Measurements from ENCODE around the gene KDM2A.

KDM2A gene

DNA sequence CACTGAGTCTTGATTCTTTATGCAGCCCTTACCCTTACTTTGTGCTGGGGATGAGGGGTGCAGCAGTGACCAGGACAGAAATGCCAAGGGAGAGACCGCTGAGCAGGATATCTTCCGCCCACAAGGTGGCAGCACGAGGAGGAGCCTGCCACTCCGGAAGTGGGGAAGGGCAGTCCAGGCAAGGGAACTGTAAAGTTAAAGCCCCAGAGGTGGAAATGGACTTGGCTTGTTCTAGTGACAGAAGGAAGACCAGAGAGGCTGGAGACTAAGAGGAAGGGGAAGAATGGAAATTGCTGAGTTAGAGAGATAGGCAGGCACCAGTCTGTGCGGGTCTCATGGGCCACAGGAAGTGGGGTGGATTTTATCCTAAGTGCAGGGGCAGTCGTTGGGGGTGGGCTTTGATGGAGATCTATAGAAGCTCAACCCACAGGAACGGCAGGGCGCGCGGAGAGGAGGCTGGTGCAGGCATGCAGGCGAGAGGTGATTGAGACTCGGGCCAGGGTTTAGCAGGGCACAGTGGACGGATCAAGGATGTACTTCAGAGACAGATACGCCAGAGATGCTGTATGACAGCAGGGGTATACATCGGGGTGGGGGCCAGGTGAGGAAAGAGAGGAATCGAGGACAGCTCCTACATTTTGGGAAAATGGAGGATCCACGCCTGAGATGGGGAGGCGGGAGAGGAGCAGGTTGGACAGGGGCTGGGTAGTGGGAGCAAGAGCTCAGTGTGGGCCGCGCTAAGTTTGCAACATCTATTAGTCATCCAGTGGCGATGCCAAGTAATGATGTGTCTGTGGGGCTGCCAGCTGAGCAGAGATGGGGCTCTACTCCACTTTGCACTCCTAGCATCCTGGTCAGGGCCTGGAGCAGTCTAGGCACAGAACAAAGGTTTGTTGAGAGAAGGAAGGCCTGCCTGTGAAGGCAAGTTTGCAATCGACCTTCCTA, 143.9 kb downstream of the KDM2A start:
- DNase-seq, result peak; percentile 61

DNA sequence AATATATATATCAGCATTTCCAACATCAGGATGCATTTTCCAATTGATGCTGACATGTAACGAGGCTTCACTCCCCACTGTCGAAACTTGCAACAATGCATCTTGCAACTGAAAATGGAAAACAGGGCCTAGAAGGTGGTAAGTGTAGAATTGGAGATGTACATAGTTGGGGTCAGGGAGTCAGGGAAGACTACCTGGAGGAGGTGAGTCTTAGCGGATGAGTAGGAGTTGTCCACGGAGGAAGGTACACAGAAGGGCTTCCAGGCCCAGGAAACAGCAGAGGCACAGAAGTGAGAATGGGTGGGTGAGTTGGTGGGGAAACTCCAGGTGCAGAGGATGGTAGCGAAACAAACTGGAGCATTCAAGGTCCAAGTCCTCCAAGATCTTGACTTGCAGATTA, 145.2 kb downstream of the KDM2A start:
- no peak for DNase-seq

DNA sequence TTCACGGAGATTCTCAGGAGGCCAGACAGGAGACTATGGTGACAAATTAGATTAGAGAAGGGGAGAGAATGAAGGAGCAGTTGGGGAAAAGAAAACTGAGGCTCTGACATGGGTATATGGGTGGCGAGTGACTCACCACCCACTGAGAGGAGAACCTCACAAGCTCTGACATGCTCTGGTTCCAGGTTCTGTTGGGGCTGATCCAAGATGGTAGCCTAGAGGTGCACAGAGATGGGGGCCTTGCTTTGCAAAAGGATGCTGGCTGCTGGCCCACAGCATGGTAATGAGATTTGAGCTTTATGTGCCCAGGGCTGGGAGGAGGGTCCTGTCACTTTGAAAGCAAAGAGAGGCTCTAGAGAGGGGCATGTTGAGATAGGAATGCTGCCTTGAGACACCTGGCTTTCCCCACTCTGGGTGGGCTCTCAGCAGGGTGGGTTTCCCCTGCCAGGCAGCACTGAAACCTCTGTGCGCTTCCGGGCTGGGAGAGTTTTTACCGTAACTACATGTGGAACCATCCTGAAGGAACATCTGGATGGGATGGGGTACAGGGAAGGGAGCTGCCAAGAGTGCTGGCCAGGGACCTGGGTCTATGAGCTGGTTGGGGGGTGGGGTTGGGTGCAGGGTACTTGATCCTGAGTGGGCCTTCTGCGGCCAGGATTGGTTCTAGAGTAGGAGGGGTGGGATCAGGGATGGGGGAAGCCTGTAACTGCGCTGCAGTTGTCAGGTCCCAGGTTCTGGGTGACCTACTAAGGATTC, 146.0 kb downstream of the KDM2A start:
- DNase-seq, result no peak

DNA sequence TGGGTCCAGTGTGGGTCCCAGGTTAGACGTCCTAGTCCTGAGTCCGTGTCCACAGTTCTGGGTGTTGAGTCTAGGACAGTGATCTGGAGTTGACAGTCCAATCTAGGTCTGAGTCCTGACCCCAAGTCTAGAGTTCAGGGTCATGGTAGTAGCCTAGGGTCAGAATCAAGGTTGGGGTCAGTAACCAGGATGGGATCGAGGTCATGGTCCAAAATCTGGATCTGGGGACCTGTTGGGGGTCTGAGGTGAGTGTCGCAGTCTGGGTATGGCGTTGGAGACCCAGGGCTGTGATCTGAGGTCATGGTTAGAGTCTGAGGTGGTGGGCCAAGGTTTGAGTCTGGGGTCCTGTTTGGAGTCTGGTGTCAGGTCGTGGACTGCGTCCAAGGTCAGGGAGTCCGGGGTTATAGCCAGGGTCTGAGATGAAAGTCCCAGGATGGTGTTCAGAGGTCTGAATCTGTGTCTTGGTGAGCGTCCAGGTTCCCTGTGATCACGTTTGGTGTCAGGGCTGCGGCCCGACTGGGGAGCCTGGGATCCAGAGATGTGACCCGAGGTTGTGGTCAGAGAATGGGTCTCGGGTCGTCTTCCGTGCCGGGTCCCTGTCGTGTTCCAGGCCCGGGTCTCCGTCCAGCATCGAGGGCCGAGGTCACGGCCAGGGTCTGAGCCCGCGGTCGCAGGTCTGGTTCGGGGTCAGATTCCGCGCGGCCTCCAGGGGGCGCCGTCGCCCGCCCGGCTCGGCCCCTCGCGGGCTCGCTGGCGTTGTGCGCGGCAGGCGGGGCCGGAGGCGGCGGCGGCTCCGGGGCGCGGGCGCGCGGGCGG, 146.8 kb downstream of the KDM2A start:
- peak; percentile 71 for DNase-seq

DNA sequence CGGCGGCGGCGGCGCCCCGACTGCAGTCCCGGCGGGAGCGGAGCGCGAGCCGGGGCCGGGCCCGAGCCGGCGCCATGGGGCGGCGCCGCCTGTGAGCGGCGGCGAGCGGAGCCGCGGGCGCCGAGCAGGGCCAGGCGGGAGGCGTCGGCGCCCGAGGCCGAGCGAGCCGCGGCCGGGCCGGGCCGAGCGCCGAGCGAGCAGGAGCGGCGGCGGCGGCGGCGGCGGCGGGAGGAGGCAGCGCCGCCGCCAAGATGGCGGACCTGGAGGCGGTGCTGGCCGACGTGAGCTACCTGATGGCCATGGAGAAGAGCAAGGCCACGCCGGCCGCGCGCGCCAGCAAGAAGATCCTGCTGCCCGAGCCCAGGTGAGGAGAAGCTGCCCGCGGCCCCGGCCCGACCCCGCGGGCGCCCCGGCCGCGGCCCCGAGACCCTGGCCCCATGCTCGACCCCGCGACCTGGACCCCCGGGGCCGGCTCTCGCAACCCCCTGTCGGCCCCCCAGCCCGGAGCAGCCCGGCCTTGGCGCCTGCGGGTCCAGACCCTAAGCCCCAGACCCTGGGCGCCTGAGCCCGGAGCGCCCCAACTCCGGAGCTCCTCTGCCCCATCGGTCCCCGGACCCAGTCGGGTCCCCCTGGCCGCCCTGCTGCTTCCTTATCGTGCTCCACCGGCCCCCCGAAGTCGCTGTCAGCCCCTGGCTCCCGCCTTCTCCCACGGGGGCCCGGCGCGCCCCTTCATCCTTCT, 147.6 kb downstream of the KDM2A start, which contains the start of gene GRK2:
GRK2 (plus strand) TSS at position 25 of the 739 bp plus-strand sequence; CDS start at position 252, 227 bp downstream.
- peak; percentile 33 for DNase-seq

DNA sequence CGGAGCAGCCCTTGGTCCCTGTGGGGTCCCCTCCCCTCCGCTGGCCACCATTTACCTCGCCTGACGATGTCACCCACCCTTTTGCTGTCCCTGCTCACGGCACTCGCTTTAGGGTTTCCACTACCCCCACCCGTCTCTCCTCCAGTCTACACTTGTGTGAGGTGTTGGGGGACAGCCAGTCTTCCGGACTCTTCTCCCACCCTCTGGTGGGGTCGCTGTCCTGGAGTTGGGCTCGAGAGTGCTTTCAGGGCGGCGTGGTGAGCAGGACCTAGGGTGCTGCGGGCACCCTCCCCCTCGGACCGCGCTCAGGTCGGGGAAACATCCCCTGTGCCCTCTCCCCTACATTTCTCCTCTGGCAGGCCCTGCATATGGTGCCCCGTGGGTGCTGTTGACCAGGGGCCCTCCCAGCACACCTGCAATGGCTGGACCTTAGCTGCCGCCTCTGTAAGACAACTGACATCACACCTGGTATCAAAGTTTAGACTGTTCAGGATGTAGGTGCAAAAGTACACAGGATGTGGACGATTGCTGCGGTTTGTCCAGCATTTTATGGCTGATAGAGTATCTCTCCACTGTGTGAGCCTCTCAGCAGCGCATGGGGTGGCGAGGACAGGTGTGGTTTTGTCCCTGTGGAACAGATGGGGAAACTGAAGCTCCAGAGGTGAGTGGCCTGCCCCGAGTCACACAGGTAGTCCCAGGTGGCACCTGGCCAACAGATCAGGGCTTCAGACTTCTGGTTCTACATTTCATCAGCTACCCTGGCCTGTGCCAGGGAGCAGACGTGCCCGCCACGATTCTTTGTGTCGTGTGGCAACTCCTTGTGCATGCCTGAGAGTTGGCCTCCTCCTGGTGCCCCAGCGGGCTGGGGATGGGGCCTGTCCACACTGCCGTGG, 148.4 kb downstream of the KDM2A start:
- DNase-seq, result peak; percentile 32

DNA sequence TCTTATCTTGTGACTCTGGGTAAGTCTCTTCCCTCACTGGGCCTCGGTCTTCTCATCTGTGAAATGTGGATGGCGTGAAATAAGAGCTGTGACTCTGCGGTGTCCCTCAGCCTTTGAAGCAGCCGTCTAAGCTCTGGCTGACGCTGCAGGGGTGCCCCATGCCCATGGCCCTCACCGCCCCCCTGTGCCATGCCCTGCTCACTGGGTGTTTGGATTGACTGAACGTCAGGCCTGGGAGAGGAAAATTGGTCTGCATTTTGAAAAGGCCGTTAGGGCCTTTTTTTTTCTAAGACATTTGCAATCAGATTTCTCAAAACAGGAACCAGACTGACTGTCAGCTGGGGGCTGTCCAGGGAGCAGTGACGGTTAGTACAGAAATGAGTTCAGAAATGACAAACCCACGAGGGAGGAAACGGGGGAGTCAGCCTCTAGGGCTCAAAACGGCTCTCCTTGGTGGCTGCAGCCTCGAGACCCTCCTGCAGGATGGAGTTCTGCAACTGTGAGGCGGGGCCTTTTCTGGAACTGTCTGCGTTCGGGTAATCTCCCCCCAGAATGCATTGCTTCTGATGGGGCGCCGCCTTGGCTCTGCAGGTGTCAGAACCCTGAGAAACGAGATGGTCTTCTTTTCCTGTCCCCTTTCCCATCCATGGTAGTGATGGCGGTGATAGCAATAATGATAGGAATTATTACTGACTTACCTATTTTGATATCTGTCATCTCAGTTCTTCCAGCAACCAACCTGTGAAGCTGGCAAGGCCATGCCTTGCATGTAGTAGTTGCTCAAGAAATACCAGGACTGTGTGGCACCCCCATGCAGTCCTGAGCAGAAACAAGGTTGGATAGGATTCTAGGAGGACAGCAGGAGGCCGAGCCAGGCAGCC, 149.3 kb downstream of the KDM2A start:
- peak; percentile 41 for DNase-seq

DNA sequence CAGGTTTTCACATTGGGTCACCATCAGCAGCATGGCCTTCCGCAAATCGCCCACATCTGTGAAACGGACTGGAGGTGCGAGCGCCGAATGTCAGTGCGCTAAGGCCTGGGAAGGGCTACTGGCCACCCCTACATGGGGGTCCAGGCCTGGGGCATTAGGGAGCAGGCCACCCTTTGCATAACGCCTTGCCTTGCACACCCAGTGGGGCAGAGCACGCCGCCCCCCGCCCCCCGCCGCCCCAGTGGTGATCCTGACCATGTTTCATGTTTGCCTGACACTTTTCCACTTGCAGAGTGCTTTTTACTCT, 149.9 kb downstream of the KDM2A start:
- DNase-seq, result no peak

DNA sequence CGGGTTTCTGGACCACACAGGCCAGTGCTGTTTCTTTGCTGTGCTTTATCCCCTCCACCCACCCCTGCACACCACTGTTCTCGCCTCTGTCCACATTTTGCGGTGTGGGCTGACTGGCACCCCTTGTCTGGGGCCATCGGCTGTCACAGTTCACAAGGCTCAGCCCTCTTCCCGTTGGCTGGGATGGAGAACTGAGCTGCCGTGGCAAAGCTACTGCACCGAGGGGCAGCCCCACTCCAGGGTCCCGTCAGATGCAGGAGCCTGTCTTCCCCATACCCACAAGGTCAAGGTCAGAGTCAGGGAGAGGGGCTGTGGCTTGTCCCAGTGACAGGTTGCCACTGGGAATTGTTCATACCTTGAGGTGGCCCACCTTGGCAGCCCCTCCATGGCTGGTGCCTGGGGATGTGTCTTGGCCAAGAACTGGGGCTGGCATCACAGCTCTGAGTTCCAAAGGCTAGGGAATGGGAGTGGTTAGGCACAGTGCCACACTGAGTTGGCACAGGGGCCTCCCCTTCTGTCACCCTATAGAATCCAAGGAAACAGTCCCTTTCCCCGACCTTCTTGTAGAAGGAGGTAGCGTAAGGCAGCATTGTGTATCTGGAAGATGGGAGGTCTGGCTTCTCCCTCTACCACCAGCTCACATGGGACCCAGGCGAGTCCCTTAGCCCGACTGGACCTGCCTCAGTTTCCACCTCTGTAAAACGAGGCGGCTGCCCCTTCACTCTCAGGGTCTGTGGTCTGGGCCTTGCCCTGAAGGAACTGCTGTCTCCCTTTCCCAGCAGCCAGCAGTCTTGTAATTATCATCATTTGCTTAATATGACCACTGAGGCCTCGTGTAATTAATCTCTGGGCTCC, 150.6 kb downstream of the KDM2A start:
- no peak for DNase-seq

DNA sequence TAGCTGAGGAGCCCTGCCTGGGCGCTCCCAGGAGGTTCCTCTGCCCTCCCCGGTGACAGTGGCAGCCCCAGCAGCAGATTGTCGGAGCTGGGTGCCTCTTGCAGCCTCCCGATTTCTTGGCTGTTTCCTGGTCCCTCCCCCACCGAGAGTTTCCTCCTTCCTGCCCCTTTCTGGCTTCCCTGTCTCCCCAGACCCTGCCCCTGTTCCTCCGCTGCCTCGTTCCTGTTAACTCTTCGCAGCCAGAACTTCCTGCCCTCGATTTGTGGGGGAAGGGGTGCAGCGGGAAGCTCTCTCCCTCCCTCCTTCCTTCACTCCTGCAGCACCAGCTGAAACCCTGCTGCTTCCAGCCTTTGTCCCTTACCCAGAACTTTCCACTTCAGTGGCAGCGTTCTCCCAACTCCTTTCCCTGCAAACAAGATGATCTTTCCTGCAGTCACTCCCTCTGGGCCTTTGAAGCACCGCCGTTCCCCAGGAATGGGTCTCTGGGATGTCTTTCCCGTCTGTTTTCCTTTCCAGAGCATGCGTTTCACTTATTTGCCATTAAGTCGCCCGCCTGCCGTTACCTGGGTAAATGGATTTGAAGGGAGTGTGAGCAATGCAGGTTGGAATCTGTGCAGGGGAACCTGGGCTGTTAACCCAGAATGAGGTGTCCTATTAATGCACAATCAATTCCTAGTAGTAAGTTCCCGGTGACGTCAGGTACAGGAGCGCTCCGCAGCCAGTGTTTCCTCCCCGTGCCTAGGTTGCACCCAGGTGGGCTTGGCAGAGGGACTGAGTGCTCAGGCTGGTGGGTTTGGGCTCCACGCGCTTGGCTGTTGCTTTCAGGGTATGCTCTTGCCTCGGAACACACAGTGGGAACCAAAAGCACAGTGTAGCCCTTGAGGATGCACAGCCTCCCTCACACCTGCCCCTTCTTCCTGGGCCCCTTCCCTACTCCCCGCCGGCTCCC, 151.5 kb downstream of the KDM2A start:
- DNase-seq, result no peak

DNA sequence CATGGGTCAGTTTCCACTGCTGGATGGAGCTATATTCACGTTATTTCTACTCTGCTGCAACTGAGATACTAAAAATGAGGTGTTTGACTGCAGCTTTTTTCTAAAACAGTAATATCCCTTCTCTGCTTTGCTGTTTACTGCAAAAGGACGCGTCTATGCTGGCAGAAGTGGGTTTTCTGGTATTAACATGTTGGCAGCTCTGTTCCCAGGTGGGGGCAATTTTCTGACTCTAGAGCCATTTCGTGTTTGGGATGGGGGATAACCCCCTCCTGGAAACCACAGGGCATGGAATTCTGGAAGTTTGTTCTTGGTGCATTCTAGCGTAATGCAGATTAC, 152.1 kb downstream of the KDM2A start:
- DNase-seq, result no peak

DNA sequence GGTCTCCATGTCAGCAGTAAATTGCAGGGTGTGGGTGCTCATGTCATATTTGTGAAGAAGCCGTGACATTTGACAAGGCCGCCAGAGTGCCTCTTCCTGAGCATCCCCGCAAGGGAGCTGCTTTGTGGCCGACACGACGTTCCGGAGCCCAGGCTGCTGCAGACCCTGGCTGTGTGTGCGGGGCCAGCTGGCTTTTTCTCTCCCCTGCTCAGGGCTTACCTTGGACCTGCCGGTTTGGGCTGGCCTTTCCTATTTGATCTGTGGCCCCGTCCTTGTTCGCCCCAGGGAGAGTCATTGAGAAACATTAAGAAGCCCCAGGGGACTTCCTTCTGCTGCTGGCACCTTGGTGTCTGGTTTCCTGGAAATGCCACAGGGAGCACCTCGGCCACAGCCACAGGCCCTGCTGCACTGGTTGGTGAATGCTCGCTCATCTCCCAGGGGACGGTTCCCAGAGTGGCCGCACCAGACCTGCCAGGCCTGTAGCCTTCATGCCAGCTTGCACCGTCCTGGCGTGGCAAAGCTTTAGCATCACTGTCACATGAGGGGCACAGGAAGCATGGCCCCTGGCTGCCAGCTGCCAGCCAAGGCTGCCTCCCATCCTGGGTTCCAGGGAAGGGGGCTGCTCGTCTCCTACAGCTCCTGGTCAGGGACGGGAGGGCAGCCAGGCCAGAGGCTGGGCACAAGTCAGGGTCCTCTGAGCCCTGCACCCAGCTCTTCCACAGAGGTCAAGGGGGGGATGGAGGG, 152.7 kb downstream of the KDM2A start:
- DNase-seq, result peak; percentile 51

DNA sequence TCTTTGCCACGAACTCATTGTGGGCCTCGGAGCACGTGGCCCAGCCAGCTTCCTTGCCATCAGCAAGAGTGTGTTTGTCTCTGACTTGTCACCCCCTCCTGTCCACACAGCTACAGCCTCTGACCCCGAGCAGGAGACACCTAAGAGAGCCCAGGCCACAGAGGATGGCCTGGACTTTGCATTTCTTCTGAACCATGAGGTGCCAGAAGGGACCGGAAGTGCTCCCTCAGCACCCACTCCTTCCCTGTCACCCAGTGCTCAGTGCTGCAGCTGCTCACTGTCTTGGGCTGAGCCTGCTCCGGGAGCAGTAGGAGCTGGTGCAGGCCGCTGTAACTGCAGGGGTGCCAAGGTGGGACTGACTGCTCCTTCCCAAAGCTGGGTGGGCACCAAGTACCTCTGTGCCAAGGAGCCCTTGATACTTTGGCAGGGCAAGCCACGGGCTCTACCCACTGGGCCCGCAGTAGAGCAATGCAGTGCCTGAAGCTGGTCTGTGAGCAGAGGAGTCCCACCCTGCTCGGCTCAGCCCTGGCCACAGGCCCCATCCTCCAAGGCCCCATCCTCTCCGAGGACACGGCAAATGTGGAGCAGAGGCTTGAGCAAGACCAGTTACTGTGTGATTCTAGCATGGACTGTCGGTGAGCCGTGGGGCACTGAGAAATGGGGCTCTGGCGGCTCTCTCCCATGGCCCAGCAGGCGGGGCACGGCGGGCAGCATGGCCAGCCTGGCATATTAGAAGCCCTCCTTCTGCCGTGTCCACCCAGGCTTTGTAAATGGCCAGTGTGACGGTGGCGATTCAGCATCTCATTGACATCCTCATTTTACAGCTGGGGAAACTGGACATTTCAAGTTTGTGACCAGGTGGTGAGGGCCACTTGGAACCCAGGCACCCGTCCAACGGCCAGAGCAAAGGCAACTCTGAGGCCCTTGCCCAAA, 153.5 kb downstream of the KDM2A start:
- DNase-seq, result no peak

DNA sequence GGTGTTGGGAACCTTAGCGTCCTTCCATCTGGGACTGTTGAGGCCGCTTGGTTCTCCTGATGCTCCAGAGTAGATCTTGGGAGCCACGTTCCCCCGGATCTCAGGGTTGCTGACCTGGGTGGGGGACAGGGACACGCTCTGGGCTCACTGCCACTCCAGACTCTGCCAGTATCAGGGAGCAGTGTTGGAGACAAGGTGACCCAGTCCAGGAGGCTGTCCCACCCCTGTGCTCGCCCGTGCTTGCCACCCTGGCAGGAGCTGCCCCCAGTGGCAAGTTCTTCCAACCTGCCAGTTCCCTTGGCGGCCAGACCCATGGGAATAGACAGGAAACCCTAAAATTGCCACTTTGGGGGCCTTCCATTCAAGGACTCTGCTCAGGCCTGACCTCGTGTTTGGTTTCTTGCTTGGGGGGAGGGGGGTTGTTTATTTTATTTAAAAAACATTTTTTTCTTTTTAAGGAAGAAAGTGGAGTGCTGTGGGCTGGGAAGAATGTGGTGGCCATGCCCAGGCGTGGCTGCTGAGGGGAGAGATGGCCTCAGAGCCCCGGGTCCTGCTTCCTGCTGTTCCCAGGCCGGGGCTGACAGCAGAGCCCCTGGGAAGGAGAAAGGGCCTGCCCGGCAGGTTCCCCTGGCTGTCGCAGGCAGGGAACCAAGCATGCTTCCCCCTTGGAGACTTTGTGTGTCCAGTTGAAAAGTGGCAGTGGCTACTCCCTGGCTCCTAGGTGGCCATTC, 154.4 kb downstream of the KDM2A start:
- DNase-seq, result no peak

DNA sequence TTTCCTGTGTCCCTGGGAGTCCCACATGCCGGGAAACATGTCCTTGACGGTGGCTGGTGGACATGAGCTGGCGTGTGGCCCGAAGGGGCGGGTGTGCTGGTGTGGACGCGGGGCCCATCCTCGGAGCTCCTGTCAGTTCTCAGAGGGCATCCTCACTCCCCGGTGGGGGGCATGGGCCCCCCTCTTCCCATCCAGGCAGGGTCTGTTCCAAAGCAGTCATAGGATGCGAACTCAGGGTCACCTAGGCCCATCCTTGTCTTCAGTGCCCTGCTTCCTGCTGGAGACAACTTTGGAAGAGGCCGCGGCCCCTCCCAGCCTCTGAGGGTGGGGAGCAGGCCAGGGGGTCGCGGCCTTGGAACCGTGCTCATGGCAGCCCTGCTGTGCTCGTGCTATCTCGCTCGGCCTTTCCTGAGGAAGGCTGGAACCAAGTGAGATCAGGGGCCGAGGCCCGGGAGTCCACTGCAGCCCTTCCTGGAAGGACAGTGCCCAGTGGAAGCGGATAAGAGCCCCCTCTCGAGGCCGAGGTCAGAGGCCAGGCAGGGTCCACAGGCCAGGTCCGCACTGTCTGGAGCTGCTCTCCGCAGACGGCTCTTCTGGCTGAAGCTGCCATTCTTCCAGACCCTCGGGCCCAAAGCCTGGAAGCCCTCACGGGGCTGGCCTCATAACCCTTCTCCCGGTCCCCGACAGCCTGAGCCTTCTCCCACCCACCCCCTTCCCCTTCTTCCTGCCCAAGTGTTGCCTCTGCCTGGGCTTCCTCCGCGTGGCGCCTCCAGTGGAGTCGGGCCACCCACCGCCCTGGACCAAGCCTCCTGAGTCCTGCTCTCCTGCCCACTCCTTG, 155.9 kb downstream of the KDM2A start:
- DNase-seq, result no peak
